Measurements from ENCODE around the gene BCL3. TPM values are rescaled to one million over a fixed set of nuclear protein-coding genes. Genes with fewer than 3 reads are reported as not detected.

BCL3 gene
- 31.6 to 92.9 TPM (median 77.1 TPM) in 5 replicates for total RNA-seq (2022; extraction: Qiagen RNA extraction; ENCODE audit: low read depth)

GRCh38 chr19:44748426-44749254 is at the start of gene BCL3:
Gene BCL3, plus strand, starts transcription at chr19:44748708. Its CDS starts 83 bp downstream, at chr19:44748791.

GRCh38 chr19:44777715-44778347 is 29.3 kb downstream of the BCL3 start, which contains the start of gene CBLC:
Gene CBLC, plus strand, starts transcription at chr19:44777890. Its CDS starts 42 bp downstream, at chr19:44777932.

GRCh38 chr19:44808463-44809371 is 60.2 kb downstream of the BCL3 start, which contains the start of gene BCAM:
Gene BCAM, plus strand, starts transcription at chr19:44809103. Its CDS starts 22 bp downstream, at chr19:44809125.

Other genes starting within 250 kb of the BCL3 start
- 7.5 to 11.3 TPM (median 8.2 TPM) in 5 replicates for gene ZNF180, start 248.2 kb upstream of the BCL3 start, total RNA-seq (2022; extraction: Qiagen RNA extraction; ENCODE audit: low read depth)
- gene CEACAM20, start 219.0 kb upstream of the BCL3 start, total RNA-seq (2022; extraction: Qiagen RNA extraction; ENCODE audit: low read depth), result 0.09 to 0.11 TPM in 2 of 5 replicates, not detected in the others
- 0.27 to 0.68 TPM (median 0.45 TPM) in 5 replicates for gene IGSF23, start 135.1 kb upstream of the BCL3 start, total RNA-seq (2022; extraction: Qiagen RNA extraction; ENCODE audit: low read depth)
- gene PVR, start 104.8 kb upstream of the BCL3 start, total RNA-seq (2022; extraction: Qiagen RNA extraction; ENCODE audit: low read depth), result 96.5 to 123 TPM (median 114 TPM) in 5 replicates
- gene CEACAM19, start 77.2 kb upstream of the BCL3 start, total RNA-seq (2022; extraction: Qiagen RNA extraction; ENCODE audit: low read depth), result 6.6 to 13.0 TPM (median 10.0 TPM) in 5 replicates
- 0.08 to 0.19 TPM (median 0.16 TPM) in 3 of 5 replicates, not detected in the others for gene CEACAM16, start 49.6 kb upstream of the BCL3 start, total RNA-seq (2022; extraction: Qiagen RNA extraction; ENCODE audit: low read depth)
- gene CBLC, start 29.2 kb downstream of the BCL3 start, total RNA-seq (2022; extraction: Qiagen RNA extraction; ENCODE audit: low read depth), result not detected in 5 replicates
- gene BCAM, start 60.4 kb downstream of the BCL3 start, total RNA-seq (2022; extraction: Qiagen RNA extraction; ENCODE audit: low read depth), result 46.2 to 95.2 TPM (median 82.2 TPM) in 5 replicates
- 66.5 to 87.0 TPM (median 80.6 TPM) in 5 replicates for gene NECTIN2, start 97.6 kb downstream of the BCL3 start, total RNA-seq (2022; extraction: Qiagen RNA extraction; ENCODE audit: low read depth)
- 157 to 269 TPM (median 249 TPM) in 5 replicates for gene TOMM40, start 142.5 kb downstream of the BCL3 start, total RNA-seq (2022; extraction: Qiagen RNA extraction; ENCODE audit: low read depth)
- 9.7 to 22.0 TPM (median 15.3 TPM) in 5 replicates for gene APOE, start 157.1 kb downstream of the BCL3 start, total RNA-seq (2022; extraction: Qiagen RNA extraction; ENCODE audit: low read depth)
- 106 to 124 TPM (median 109 TPM) in 5 replicates for gene APOC1, start 165.9 kb downstream of the BCL3 start, total RNA-seq (2022; extraction: Qiagen RNA extraction; ENCODE audit: low read depth)
- gene APOC4, start 193.5 kb downstream of the BCL3 start, total RNA-seq (2022; extraction: Qiagen RNA extraction; ENCODE audit: low read depth), result not detected in 5 replicates
- not detected in 5 replicates for gene APOC2, start 197.3 kb downstream of the BCL3 start, total RNA-seq (2022; extraction: Qiagen RNA extraction; ENCODE audit: low read depth)
- 105 to 202 TPM (median 186 TPM) in 5 replicates for gene CLPTM1, start 206.7 kb downstream of the BCL3 start, total RNA-seq (2022; extraction: Qiagen RNA extraction; ENCODE audit: low read depth)

Measured in A549 treated with ZK216348 at 1 μM for 4 hours (cell line).